Myocyte (in vitro differentiated cells): ENCODE data around the gene PPM1H. TPM values are rescaled to one million over a fixed set of nuclear protein-coding genes. Genes with fewer than 3 reads are reported as not detected.
A peak's percentile ranks its signal among the peaks of the same experiment; 100 is the strongest.
"Not testable (repeated sequence)": the region's sequence is repeated elsewhere in the genome, so short reads cannot be mapped to it uniquely, and the experiment has no call there.

Experiments used
- DNase-seq: peaks from one replicate; pipeline ENCODE4 v3.0.0-alpha.2; 2012; ENCODE audit warnings: low read depth
- total RNA-seq: library from RNA; depleted of rRNA; stranded (reverse); fragments of >200 nt; gene quantifications from 2 replicates; pipeline ENCODE4 v1.2.3, GENCODE V29; 2014

The PPM1H gene
- total RNA-seq, 1 donor from 2014 or later: 24.6 TPM

DNA sequence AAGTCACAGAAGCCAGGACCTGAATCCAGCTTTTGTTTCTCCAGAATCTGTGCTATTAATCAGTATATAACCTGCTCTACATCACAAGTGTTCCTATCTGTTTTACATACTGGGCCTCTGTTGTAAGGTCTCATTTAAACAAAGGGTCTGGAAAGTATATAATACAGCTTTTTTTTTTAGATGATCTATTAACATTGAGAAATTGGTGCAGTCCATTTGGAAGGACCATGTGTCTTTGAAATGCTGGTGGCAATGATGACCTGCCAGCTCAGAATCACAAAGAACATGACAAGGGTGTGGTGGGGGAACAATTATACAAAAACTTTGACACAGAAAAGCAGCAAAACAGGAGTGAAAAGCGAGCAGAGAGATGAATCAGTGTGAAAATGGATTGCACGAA, 164.6 kb downstream of the PPM1H start:
- no peak for DNase-seq

DNA sequence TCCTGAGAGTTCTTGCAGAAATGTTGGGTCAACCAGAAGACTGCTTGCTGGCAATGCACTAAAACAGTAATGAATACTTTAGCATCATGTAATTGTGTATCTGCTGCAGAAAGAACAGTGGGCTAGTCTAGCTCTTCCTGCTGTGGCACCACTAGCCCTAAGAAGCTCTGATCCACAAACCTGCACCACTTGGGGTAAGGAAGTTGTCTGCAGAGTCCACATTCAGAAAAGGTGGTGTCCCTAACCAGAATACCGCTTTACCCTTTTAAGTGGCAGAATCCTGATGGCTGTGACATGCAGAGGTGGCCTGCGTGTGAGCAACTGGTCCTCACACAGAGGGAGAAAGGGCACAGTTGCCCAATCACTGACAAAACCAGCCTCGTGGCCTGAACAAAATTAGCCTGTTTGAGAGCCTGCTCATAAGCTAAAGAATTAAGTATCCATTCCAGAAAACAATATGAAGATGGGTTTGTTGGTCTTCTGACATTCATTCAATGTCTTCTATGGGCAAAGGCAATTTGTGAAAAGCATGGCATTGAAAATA, 165.8 kb downstream of the PPM1H start:
- DNase-seq: no peak

DNA sequence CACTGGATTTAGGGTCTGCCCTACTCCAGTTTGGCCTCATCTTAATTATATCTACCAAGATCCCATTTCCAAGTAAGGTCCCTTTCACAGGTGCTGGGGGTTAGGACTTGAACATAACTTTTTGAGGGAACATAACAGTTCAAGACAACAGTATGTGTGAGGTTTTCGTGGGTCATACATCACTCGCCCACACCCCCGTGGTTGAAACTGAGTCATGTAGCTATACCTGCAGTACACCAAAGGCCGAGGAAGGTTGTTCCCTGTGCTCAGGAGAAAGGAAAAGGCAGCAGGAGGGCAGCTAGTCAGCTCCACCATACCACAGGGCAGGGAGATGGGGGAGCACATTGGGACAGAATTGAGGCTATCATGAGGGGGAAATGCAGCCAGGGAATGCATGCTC, 167.0 kb downstream of the PPM1H start:
- DNase-seq: no peak

DNA sequence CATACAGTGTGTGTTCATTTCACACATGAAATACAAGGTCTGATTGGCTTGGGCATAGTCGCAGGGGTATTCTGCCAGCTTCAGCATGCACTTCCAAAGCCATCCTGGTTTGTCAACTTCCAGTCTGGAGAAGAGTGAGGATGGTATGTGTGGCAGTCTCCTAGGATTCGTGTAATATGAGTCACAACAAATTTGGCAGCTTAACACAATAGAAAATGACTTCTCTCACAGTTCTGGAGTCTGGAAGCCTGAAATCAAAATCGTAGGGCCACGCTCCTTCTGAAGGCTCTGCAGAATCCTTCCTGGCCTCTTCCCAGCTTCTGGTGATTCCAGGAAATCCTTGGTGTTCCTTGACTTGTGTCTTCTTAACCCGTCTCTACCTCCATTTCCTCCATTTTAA, 167.5 kb downstream of the PPM1H start:
- DNase-seq: peak; percentile 70

DNA sequence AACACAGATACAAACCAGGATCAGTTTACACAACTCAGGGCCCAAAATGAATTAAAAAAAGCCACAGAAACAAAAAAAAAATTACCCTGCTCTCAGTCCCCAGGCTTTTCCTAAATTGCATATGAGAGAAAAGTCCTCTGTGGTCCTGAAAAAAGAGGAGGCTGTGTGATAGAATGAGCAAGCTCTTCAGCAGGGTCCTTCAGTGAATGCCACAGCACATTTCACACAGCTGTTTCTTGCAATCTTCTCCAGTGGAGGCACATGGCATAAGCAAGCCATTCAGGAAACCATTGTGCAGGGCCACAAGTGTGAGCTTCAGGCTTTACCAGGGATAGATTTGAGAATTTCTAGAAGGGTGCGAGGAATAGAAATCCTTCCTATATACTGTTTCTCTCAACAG, 168.5 kb downstream of the PPM1H start:
- peak; percentile 73 for DNase-seq

DNA sequence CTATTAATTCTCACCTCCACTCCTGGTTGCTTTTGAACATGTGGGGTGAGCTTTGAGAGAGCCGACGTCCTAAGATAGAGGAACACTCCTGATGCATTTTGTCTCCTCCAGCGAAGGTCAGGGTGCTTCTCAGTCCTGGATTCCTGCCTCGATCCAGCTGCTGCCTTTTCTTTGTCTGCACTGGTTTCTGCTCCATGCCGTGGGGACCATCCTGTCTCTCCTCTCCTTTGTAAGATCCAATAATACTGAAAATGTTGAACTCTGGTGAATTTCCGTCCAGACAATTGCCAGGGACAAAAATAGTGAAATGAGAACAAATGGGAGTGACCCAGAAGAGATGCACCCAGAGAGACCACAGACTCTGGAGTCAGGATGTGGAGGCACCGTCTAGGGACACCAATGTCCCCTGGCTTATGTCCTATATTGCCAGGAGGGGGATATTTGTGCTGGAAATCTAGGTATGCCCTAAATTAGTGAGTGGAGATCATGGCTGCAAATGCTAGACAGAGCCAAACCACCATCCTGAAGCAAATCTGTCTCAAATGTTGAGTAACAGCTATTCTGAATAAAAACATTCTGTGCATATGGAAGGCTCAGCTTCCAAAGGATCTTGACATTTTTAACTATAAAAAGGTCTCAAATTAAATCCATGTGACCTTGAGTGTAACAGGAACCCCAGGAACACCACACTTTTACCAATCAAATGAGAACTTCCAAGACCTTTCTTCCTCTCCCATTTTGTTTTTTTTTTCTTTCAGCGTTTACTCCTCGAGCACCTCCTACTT, 170.9 kb downstream of the PPM1H start:
- DNase-seq: no peak

DNA sequence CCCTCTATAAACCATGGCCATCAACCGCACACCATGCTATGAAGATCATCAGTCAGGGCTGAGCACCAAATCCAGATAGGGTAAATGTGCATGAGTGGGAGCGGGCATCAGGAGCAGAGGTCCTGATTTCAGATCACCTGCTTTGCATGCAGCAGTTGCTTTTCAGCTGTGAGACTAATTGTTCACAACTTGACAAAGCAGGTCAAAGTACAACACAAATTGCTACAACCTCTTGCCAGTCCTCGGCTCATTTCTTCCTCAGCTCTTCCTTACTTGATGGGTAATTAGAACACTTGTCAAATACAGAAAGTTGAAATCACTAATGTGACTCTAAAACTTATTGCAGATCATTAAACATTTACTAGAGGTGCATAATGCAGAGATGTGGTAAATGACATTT, 171.6 kb downstream of the PPM1H start:
- DNase-seq: no peak

DNA sequence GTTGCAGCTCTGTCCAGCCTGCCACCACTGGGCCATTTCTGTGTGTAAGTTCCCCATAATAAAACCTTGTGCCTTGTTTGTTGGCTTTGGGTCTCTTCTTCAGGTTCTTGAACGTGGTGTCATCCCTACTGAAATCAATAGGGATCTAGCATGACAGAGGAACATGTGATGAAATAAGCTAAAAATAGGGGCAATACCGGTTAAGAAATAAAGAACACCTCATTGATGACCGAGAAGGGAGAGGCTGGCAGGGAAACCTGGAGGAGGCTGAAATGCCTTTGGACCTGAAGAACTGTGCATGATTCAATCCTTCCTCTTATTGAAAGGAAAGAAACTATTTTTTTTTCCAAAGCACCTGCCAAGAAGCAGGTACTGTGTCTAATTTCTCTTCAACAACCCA, 172.3 kb downstream of the PPM1H start:
- no peak for DNase-seq

DNA sequence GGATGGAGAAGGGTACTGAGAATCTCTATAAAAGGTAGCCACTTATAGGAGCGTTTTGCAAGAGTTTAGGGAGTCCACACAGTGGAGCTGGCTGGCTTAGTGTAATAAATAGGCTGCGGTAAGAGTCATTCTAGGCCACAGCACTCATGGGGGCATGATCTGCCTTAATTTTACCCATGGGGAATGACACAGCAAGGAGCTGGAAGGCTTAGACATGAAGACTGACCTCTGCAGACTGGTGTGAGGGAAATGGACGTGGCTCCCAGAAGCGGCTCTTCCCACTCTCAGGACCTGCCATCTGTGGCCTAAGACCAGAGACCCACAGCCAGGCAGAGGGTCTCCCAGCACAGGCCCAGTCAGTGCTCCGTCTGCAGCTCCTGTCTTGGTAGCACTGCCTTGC, 173.3 kb downstream of the PPM1H start:
- peak; percentile 85 for DNase-seq

DNA sequence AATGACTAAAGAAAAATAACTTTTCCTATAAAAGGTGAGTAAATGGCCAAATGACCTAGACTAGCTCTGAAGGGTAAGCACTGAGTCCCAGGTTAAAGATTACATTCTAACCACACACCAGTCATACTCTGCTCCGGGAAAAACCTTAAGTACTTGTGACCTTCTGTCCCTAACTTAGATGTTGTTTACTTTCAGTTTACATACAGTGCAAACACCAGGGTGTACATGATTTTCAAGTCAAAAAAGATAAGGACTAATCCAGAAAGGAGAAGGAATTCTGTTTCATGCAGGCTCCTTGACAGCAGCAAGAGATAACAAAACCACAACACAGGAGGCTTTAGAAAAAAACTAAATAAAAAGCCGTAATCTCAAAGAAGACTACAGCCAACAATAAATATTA, 174.2 kb downstream of the PPM1H start:
- DNase-seq: no peak

DNA sequence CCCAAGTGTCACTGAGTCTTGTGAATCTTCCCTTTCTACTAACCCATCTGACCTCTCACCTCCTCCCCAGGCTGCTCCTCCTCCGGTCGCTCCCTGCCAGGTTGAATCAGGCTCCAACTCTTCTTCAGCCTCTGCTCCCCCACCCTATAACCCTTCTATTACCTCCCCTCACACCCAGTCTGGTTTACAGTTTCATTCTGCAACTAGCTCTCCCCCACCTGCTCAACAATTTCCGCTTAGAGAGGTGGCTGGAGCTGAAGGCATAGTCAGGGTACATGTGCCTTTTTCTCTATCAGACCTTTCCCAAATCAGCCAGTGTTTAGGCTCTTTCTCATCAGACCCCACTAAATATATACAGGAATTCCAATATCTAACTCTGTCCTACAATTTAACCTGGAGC, 174.6 kb downstream of the PPM1H start:
- not testable (repeated sequence) for DNase-seq

DNA sequence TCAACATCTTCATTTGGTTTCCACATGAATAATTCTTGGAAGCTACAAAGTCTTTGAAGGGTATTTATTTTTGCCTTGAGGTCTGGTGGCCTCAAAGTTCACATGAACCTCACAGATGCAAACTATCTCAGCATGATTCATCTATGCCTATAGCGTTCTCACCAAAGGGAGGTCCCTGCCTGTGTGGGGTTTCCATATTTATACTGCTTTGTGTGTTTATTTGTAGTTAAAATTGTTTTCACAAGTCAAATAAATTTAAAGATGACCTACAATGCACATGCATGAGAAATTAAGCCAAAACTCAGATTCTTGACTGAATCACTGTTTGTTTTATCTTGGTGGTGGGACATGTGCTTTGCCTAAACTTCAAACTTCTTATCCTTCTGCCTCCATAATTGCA, 176.7 kb downstream of the PPM1H start:
- DNase-seq: no peak

DNA sequence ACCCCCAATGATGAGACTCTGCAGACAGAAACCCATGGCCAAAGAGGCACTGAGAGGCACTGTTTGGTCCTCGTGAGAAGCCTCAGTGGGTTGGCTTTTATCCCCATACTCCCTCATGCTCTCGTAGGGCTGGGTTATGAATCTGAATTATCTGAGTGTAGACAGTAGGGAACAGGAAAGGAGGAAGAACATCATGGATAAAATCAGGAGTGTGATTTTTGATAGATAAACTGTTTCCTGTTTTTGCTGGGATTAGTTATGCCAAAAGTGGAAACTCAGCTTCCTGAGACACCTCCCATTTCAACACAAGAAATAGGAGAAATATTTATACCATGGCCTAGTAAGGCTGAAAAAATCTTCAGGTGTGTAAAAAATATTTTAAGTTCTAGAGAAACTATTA, 177.9 kb downstream of the PPM1H start:
- no peak for DNase-seq

DNA sequence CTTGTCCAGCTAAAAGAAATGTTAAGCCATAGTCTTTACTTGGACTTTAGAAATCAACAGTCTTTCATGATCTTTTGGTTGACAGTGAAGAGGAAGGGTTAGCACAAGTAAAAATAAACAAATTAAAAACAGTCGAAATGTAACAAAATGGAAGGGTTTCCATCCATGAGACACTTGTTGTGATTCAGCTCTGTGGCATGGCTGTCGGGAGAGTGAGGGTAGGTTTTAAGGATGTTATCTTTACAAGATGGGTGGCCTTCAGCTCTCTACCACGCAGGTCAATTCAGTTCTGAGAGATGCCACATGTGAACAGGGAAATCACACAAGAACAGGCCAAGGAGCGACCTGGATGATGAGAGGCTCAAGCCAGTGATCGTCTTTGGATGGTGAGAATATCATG, 180.2 kb downstream of the PPM1H start:
- DNase-seq: no peak

DNA sequence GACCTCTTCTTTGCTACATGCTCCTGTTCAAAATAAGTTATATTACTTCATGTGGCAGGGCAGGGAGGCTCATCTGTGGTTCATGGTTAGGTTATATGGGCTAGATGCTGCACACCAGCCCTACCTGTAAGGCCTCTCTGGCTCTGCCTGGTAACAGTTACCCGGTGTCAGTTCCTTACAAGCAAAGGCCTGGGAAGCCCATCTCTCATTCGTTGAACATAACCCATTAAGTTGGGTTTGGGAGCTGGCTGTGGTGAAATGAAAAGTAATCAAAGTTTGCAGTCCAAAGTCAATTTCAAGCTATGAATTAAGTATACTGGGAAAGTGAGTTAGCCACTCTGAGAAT, 183.2 kb downstream of the PPM1H start:
- no peak for DNase-seq

DNA sequence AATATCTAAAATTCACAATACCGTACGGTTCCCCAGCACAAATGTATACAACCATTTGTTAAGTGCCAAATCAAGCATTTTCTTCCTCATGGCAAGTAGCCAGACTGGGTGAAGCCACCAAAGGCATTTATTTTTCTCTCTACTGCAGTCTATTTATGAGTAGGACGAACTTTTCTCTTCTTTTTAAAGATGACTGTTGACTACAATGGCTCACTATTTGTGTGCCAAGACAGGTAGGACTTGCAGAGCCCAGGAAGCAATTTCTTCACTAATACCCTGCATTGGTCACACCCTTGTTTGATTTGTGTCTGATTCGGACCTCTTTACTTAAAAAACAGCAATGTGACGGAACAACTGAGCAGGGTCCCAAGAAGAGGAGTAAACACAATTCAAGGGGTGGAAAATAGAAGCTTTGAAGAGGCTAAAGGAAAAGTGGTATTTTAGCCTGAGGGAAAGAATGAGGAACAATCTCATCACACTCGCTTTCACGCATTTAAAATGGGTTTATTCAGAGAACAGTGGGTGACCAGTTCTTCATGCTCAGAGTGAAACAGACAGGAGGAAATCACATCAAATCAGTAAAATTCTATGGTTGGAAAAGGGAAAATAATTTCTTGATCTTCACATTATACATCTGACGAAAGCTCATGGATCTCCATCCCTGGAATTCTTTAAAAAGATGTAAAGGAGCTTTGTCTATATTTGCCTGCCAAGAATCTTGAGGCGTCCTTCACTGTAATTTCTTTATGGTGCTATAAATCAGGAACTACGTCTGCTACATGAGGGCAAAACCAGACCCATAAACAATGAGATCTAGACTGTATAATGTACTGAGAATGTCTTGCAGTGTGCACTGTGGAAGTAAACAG, 183.8 kb downstream of the PPM1H start:
- no peak for DNase-seq

DNA sequence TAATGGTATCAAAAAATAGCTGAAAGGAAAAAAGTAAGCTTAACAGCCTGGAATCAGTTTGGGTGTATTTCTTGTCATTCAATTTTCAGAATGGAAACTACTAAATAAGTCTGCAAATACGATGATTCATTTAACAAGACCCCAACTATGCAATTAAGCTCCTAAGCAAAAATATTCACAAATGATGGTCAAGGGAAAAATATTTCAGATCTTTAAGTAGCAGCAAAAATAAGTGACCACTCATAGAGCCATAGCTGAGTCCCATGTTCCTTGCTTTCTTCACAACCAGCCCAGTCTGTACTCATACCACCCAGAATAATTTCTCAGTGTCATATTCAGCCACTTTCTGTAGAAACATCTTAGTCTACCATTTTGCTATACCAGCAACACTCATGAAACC, 185.4 kb downstream of the PPM1H start:
- DNase-seq: no peak

DNA sequence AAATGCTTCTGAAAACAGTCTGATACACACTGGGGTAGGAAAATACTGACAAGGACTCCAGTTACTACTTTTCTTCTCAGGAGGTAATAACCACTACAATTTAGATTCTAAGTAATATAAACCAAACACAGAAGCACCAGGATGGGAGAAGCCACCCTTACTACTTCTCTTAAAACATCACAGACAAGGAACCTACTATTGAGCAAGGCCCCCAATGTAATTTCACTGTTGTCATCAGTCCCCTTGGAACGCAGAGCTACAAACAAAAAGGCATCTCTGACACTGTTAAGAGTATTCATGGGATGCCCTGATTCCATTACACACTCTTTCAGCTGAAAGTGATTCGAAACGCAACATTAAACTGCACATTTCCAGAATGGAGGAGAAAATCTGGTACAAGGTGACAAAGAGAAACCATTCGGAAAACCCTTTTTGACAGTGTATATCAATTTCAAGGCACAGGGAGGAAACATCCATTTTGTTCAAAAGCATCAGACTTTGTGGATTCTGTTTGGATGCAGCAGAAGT, 185.9 kb downstream of the PPM1H start:
- DNase-seq: no peak

DNA sequence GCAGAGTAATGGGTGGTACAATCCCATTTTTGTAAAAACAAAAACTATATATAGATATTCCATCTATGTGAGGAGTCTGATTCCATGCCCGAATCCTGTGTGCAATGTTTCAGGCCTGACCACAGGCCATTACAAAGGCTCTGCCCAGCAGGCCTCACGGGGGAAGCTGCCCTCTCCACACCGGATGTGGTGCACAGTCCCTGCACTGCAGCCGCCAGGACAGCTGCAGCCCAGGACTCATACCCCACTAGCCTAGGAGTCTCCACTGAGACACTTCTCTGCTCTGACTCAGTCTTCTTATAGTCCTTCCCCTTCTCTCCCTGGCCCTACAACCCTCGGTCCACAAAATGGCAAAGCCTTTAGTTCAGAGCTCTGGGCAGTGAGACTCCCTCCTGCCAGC, 190.4 kb downstream of the PPM1H start:
- DNase-seq: peak; percentile 98

DNA sequence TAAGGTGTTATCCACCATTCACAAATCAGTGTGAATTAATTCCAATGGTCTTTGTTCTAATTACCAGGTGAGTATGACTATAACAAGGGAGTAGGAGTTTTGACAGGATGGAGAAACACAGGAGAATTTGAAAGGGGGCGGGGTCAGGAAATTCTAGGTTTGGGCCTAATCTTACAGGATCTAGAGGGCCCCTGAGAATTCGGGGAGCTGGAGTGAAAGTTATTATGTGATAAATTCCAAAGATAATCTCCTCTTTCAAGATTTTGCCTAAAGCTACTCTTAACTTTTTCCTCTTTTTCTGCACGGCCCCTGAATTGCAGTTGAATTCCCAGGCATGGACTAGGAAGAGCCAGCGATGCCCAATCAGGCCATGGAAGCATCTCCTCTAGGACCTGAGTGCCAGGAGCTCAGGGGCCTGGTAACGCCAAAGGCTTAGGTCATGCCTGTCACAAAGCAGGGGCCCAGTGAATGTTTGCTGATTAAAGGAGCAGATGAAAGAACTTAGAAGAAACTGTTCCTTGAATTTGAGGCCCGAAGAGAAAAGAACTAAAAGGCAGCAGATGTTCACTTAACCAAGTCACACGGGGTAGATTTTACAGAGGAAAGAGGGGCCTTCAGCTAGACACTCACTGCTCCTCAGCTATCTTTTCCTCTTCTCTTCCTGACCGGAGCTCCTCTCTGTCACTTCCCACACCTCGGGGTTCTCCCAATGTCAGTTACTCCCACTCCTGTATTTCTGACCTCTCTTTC, 195.5 kb downstream of the PPM1H start:
- no peak for DNase-seq

DNA sequence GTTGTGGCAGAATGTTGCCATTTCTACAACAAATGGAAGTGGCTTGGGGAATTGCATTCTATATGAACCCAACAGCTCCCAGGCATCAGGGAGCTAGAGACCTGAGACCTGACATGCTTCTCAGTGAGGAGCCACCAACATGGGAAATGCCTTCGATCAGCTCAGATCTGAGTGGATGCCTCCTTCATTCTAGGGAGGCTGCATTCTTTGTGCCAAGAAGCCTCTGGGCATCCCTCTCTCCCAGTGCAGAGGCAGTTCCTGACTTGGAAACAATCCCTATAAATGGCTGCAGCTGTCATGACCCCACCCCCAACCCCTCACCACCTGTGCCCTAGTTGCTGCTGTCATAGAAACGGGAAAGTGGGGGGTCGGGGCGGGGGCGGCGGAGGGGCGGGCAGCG, 196.3 kb downstream of the PPM1H start:
- DNase-seq: peak; percentile 83

DNA sequence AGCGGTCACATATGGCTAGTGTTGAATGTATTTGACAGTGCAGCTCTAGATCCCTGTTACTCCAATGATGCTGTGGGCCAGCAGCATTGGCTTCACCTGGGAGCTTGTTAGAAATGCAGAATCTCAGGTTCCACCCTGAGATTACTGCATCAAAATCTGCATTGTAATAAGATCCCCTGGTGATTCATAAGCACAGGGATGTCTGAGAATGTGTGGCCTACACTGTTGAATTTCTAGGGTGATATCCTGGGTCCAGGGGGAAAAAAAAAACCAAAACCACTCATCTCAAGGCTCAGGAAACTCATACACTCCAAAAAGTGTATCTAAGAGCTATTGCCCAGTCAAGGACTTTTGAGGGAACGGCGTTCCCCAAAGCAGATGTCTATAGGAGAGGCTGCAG, 196.8 kb downstream of the PPM1H start:
- peak; percentile 51 for DNase-seq
